GM18951 (cell line): Measurements from ENCODE around the gene FOXA1.

Source experiments
- POLR2A ChIP-seq: IDR thresholded peaks from 4 replicates; pipeline ENCODE4 v1.6.1; 2011; ENCODE audit warnings: mild to moderate bottlenecking; ENCODE audit not compliant: insufficient read length, insufficient read depth; ENCODE audit errors: extremely low read depth
- in situ Hi-C: fragments of 300-500 bp; cut with MboI; formaldehyde crosslinking; loops from one replicate; pipeline ENCODE4 v1.12.0; 2022; ENCODE audit warnings: low sequenced_read_pairs, mixed read lengths, inconsistent platforms; ENCODE audit not compliant: unreplicated experiment

Gene FOXA1

DNA sequence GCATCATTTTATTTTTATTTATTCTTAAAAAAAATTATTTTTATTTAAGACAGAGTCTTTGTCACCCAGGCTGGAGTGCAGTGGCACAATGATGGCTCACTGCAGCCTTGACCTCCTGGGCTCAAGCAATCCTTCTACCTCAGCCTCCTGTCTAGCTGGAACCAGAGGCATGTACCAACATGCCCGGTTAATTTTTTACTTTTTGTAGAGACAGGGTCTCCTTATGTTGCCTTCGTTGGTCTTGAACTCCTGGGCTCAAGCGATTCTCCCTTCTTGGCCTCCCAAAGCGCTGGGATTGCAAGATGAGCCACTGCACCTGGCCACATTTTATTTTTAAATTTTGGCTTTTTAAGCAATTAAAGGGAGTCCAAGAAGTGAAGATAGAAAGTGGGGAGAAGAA lies 21.8 kb upstream of the FOXA1 start:
- in situ Hi-C loops: no loop called here
- no peak for TF ChIP-seq POLR2A

DNA sequence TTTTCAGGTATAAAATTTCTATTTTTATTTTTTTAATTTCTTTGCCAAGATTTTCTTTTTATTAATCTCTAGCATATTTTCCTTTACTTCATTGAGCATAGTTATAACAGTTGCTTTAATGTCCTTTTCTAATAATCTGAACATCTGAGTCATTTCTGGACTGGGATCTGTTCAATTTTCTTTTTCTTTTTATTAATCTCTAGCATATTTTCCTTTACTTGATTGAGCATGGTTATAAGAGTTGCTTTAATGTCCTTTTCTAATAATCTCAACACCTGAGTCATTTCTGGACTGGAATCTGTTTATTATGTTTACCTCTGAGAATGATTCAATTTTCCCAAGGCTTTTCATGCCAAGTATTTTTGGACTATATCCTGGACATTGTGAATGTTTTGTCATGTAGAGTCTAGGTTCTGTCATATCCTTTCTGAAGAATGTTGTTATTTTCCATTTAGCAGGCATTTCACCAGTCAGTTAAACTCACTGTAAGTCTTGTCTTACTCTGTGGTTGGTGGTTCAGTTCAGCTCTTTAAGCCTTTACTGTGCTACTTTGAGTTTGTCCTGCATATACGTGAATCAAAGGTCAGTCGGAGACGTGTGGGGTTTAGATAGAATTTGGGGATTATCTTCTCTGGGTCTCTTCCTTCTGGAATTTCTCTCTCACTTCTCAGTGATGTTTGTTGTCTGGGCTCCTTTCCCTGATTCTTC lies 20.7 kb upstream of the FOXA1 start:
- no peak for TF ChIP-seq POLR2A
- in situ Hi-C loops: no loop called here

DNA sequence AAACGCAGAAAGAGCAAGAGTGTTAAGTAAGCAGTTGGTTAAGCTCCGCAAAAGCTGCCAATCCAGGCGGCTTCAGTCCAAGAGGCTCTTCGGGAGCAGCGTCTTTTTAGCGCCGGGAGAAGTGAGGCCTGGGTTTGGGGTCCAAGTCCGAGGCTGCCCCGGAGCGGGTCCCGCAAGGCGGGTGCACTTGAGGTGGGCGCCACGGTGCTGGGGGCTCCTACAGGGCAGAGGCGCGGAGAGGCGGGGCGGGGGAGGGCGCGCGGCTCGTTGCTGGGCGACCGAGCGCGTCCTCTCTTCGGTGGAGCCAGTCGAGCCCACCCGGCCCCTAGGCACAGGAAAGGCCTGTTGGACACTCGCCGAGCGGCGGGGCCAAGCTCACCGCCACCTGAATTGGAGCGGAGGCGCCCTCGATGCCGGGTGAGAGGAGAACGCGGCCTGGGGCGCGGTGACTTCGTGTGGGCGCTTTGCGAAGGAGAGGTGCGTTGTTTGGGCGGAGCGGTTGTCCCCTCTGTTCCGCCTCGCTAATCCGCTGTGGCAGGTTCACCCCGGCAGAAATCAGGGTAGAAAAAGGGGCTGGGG lies 16.0 kb upstream of the FOXA1 start:
- TF ChIP-seq POLR2A: no peak
- in situ Hi-C loops: no loop called here

DNA sequence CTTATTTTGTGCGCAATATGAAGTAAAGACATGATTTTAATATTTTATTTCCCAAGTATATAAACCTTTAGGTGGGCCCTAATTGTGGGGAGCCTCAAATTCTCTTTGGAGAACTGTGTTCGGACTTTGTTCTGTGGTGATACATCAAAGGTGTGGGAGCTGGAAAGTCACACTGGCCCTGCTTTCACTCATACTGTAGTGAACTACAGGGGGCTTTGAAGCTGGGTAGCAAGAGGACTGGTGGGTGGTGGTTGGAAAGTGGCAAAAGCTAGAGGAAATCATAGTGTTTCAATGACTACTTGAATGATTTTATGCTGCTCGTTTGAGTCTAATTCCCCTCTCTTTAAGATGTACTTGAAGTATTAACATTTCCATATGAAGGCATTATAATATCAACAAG lies 13.6 kb upstream of the FOXA1 start:
- in situ Hi-C loops: no loop called here
- TF ChIP-seq POLR2A: no peak

DNA sequence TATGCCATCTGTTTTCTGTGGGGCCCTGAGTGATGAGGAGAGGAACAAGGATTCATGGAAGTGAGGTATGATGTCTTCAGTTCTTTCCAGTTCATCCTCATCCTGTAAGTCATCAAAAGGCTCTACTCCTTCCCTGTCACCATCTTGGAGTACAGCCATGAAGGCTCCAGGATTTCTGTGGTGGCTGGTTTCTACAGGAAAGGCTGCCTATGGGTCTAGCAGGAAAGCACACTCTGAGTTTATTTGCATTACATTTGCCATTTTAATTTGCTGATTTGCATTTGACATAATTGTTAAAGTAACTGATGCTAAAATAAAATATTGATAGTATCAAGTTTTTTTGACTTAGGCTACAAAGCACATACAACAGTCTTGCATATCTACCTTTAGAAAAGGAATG lies 11.6 kb upstream of the FOXA1 start:
- TF ChIP-seq POLR2A: no peak
- in situ Hi-C loops: no loop called here

DNA sequence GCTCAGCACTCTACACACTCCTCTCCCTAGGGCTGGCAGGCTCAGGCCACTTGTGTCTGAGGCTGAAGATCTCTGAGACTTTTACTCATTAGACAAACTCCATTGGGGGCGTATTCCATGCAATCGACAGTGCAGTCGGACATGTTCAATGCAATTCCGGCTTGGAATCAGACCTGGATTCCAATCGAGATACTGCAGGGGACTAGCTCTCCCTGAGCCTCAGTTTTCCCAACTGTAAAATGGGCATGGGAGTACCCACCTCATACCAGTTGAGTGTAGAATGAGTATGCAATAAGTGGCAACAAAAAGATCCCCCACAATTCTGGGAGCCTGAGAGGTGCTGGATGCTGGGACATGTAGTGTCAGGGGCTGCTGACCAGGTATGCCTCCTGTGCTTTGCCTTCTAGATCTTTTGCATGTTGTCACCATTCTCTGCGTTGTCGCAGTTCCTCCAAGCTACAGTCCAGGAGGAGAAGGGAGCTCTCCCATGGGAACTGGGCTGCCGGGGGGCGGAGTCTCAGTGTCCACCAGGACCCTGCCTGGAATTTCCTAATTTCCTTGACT lies 8.7 kb upstream of the FOXA1 start:
- TF ChIP-seq POLR2A: no peak
- in situ Hi-C loops: no loop called here

DNA sequence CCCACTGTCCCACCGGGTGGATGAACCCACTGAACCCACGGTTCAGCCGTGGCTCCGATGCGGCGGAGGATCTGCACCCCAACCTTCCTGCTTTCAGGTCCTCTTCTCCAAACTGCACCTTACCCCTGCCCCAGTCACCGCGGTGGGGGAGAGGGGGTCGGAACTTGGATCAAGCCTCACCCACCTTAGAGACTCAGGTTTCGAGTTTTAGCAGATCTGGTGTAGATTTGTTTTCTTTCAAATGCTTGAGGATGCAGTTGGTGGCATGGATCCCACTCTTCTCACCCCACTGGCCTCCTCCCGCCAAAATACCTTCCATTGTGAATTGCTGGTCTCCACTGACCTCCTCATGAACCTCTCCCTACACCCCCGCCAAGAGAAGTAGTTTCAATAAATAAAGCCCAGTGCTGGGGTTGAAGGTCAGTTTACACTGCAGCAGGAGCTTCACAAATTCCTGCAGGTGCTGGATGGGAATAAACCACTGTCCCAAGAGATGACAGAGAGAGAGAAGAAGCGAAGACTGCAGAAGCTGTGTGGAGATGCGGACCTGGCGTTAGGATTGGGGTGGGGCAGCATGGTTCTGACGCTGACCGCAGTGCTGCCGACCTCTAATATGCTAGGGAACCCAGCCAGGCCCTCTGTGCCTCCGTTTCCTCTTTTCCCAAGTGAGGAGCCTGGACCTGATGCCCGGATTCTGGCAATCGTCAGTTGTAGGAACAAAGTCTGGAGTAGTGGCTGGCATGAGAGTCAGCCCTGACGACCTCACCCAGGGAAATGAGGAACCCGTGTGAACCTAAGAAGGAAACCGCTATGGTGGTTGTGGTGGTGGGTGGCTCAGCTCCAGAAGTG lies 7.8 kb upstream of the FOXA1 start:
- no peak for TF ChIP-seq POLR2A
- in situ Hi-C loops: no loop called here

DNA sequence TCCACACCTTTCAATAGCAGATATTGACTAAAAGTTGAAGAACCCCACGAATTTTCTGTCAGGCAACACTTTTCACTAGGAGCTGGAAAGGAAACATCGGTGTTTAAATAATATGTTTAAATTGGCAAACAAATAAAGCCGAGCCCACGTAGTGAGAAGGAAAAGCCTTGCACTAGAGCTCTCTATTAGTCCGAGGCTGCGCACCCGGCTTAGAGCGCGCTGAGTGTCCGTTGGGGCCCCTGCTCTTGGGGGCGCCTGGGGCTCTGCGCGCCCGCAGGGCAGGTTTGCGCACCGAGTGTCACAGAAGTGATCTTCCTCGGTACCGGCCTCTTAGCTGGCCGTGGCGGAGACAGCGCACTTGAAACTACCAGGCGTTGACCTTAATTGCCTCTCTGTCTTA lies 6.8 kb upstream of the FOXA1 start:
- in situ Hi-C loops: no loop called here
- no peak for TF ChIP-seq POLR2A

DNA sequence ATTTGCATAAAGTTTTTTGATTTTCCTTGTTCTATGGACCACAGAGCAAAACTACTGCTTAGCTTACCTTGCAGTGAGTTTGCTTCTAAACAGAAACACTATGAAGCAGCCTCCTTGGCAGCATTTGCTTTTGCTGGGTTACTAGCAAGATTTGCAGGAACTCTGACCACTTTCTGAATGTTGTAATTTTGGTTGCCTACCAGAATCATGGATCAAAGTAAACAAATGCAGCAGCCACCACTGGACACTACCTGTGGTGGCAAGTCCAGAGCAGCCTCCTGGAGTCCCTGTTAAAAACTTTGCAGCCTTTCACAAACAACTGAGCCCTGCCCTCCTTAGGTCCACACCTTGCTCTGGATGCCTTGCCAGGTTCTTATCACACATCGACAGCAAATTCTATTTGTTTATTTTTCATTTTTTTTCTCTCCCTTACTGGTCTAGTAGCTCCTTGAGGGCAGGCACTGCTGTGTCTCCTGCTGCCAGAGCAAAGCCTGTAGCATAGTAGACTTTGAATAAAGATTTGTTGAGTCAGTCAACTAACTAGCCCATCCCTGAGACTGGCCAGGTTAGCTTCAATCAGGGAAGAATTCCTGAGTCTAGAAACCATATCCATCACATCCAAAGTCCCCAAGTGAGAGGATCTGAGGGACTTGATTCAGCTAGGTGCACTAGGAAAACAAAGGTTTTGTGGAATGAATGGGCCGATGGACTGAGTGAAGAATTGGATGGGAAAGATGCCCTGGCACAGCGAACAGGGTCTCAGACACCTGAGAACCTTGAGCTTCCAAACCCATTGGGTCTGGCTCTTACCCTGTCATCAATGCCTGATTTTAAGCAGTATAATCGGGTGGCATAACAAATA lies 6.1 kb upstream of the FOXA1 start:
- TF ChIP-seq POLR2A: no peak
- in situ Hi-C loops: no loop called here

DNA sequence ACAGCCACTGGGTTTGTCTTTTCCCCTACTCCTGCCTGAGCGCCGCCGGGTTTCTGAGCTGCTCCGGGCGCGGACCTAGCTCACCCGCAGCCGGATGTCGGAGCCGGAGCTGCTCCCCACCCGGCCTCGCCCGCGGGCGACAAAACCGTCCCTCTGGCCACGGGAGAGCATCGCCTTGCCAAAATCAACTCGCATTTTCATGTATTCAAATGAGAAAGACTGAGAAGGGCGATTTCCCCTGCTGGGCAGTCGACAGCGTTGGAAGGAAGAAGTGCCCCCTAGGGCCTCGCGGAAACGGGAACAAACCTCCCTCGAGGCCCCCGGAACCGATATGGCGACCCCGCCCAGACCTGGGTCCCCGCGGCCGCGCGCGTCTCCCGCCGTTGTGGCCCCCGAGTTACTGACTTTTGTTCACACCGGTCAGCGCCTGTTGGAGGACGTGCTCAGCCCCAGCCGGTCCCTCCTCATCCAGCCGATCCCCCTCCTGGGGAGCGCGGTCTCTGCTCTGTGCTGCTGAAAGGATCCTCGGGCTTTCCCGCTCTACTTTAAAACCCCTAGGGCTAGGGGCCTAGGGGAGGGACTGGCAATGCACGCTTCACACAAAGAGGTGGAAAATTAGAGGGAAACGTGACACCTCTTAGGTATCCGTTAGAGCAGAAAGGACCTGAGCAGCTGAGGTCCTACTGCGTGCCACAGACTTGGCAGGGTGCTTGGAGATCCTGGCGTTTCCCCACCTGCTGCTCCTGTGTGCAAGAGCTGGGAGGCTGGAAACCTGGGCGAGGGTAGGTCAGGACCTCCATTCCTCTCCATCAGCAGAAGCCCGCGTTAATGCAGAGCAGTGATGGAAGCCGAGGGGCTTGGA lies 4.7 kb upstream of the FOXA1 start:
- TF ChIP-seq POLR2A: no peak

DNA sequence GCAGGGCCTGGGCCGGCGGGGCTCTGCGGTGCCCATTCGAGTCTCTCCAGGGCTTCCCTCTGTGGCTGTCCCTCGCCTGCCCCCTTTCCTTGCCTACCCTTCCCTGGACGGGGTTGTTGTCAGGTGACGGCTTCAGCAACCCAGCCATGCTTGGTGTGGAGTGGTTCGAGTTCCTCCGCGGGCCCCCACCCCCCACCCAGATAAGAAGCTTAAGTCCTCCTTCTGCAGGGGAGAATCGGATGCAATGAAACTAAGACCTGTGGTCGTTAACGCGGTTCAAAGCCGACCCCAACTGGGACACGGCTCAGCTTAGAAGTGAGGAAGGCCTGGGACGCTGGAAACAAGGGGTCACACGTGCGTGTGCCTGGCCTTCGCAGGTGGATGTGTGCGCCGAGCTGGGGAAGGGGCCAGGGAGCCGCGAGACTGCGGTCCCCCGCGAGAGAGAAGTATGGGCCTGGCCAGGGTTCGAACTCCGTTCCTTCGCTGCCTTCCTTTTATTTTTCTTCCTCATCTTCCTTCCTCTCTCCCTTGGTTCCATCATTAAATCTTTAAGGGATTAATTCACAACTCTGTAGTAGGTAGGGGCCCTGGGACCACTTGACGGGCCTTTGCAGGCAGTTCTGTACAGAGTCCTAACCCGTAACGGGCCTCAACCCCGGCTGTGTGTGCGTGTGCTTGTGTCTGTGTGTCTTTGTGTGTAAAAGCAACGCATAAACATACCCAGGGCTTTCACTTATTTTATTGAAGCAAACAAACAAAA lies 3.9 kb upstream of the FOXA1 start:
- TF ChIP-seq POLR2A: no peak
- in situ Hi-C loops: no loop called here

More for the DNA sequence above, 4.7 kb upstream of the FOXA1 start:
- in situ Hi-C loops: no loop called here
